Measurements from ENCODE around the gene COL6A2. TPM values are rescaled to one million over a fixed set of nuclear protein-coding genes. Genes with fewer than 3 reads are reported as not detected.
A peak's percentile ranks its signal among the peaks of the same experiment; 100 is the strongest.
"Not testable (repeated sequence)": the region's sequence is repeated elsewhere in the genome, so short reads cannot be mapped to it uniquely, and the experiment has no call there.

The COL6A2 gene
- total RNA-seq, 1 donor from 2014 or later: 378 TPM

DNA sequence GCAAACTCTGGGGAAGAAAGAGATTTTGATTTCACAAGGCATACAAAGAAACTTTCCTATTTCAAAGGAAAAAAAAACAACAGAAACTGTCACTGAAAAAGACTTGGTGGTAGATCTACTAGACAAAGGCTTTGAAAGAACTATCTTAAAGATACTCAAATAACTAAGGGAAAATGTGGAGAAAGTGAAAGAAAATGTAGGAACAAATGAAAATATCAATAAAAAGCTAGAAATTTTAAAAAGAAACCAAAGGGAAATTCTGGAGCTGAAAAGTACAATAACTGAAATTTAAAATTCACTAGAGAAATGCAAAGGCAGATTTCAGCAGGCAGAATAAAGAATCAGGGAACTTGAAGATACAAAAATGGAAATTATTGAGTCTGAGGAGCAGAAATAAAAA lies 6.2 kb downstream of the COL6A2 start:
- Mint-ChIP-seq H3K9me3 (ENCODE audit: unreplicated experiment) (peaks cover 3% of the 10 kb centered on the region), H3K27me3 (ENCODE audit: unreplicated experiment) (peaks cover 8% of the 10 kb centered on the region), H3K27ac (ENCODE audit: unreplicated experiment) (no peak overlapping the region), H3K4me3 (ENCODE audit: unreplicated experiment) (peak overlapping the region; percentile 24), H3K4me1 (ENCODE audit: unreplicated experiment) (peaks cover 6% of the 10 kb centered on the region), H3K36me3 (ENCODE audit: low read depth, unreplicated experiment) (peaks cover 30% of the 10 kb centered on the region)
- TF ChIP-seq, protein P1, sequence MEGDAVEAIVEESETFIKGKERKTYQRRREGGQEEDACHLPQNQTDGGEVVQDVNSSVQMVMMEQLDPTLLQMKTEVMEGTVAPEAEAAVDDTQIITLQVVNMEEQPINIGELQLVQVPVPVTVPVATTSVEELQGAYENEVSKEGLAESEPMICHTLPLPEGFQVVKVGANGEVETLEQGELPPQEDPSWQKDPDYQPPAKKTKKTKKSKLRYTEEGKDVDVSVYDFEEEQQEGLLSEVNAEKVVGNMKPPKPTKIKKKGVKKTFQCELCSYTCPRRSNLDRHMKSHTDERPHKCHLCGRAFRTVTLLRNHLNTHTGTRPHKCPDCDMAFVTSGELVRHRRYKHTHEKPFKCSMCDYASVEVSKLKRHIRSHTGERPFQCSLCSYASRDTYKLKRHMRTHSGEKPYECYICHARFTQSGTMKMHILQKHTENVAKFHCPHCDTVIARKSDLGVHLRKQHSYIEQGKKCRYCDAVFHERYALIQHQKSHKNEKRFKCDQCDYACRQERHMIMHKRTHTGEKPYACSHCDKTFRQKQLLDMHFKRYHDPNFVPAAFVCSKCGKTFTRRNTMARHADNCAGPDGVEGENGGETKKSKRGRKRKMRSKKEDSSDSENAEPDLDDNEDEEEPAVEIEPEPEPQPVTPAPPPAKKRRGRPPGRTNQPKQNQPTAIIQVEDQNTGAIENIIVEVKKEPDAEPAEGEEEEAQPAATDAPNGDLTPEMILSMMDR (IDR thresholded peaks at IDR 0.05; ENCODE audit: unreplicated experiment): no peak
- no peak for DNase-seq (ENCODE audit: low spot score)

DNA sequence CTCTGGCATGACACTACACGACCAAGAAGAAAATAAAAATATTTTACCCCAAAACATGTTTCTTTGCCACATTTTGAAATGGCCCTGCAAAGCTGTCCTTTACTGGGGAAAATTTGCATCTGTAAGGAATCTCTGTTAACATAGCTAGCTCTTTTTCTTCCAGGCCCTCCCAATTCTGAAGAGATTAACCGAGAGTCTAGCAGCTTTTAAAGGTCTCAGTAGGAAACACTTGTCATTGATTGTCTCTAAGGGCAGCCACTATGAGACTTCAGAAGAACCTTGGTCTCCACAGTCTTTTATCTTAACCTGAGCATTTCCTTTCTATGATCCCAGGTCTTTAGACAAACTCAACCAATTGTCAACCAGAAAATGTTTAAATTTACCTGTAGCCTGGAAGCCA lies 9.5 kb downstream of the COL6A2 start:
- not testable (repeated sequence) for H3K4me1 Mint-ChIP-seq (ENCODE audit: unreplicated experiment); H3K27me3 Mint-ChIP-seq (ENCODE audit: unreplicated experiment); H3K27ac Mint-ChIP-seq (ENCODE audit: unreplicated experiment); H3K9me3 Mint-ChIP-seq (ENCODE audit: unreplicated experiment); DNase-seq (ENCODE audit: low spot score)
- H3K4me3 Mint-ChIP-seq (ENCODE audit: unreplicated experiment): peak overlapping the region; percentile 80
- peaks cover 16% of the 10 kb centered on the region for H3K36me3 Mint-ChIP-seq (ENCODE audit: low read depth, unreplicated experiment)

DNA sequence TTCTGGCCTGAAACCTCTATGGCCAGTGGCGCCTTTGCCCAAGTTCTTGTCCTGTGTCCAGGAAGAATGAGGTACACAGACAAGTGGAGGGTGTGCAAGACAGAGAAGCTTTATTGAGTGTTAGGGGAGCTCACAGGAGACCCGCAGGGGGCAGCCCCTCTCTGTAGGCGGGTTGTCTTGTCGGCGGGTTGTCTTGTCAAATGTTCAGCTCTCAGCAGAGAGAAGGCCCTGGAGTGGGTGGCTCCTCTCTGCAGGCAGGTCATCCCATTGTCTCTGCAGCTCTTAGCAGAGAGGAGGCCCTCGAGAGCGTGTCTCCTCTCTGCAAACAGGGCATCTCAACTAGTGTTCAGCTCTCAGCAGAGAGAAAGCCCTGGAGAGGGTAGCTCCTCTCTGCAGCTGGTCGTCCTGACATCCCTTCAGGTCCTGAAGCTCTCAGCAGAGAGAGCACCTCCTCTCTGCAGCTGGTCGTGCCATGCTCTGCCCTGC lies 11.0 kb downstream of the COL6A2 start:
- no peak for DNase-seq (ENCODE audit: low spot score)
- Mint-ChIP-seq H3K36me3 (ENCODE audit: low read depth, unreplicated experiment) (peaks cover 28% of the 10 kb centered on the region), H3K27ac (ENCODE audit: unreplicated experiment) (no peak overlapping the region), H3K4me1 (ENCODE audit: unreplicated experiment) (no peaks in the 10 kb centered on the region), H3K27me3 (ENCODE audit: unreplicated experiment) (peaks cover 5% of the 10 kb centered on the region), H3K4me3 (ENCODE audit: unreplicated experiment) (no peak overlapping the region), H3K9me3 (ENCODE audit: unreplicated experiment) (peaks cover 3% of the 10 kb centered on the region)
- TF ChIP-seq, protein P1 (IDR thresholded peaks at IDR 0.05; ENCODE audit: unreplicated experiment): no peak

DNA sequence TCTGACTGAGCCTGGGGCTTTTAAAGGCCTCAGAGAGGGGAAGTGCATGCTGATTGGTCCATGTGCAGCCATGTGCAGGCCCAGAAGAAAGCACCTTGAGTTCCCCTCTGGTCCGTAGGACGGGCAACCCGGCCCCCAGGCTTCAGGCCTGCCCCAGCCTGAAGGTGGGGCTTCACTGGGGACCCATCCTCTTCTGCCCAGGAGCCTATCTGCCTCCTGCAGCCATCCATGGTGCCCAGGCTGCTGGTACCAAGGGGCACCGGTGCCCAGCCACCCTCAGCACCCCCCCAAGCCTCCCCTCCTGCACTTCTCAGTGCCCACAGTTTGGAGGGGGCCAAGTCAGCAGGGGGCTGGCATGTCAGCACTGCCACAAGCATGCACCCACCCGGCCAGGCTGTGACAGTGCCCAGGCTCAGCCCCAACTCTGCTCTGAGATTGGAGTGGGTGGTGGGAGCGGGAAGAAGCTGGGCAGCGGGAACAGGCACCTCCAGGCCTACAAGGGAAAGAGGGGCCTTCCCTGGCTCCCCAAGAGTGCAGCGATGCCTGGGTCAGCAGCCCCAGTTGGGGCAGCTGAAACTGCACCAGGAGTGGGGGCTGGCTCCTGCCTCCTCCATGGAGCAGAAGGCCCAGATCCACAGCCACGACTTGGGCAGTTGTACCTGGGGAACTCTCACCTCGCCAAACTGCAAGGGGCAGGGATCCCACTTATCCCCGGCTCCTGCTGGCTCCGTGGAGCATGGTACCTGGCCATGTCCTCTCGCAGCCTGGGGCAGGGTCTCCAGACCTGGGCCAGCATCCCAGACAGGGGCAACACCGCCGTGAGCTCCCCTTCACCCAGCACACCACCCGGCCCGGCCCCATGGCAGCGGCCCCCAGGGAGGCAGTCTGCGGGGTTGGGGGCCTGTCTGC lies 11.7 kb downstream of the COL6A2 start:
- no peak for DNase-seq (ENCODE audit: low spot score)
- H3K27me3 Mint-ChIP-seq (ENCODE audit: unreplicated experiment): peaks cover 5% of the 10 kb centered on the region
- H3K27ac Mint-ChIP-seq (ENCODE audit: unreplicated experiment): no peak overlapping the region
- H3K9me3 Mint-ChIP-seq (ENCODE audit: unreplicated experiment): peaks cover 3% of the 10 kb centered on the region
- H3K4me1 Mint-ChIP-seq (ENCODE audit: unreplicated experiment): no peaks in the 10 kb centered on the region
- H3K36me3 Mint-ChIP-seq (ENCODE audit: low read depth, unreplicated experiment): peaks cover 27% of the 10 kb centered on the region
- TF ChIP-seq, protein P1 (IDR thresholded peaks at IDR 0.05; ENCODE audit: unreplicated experiment): no peak
- H3K4me3 Mint-ChIP-seq (ENCODE audit: unreplicated experiment): no peak overlapping the region

DNA sequence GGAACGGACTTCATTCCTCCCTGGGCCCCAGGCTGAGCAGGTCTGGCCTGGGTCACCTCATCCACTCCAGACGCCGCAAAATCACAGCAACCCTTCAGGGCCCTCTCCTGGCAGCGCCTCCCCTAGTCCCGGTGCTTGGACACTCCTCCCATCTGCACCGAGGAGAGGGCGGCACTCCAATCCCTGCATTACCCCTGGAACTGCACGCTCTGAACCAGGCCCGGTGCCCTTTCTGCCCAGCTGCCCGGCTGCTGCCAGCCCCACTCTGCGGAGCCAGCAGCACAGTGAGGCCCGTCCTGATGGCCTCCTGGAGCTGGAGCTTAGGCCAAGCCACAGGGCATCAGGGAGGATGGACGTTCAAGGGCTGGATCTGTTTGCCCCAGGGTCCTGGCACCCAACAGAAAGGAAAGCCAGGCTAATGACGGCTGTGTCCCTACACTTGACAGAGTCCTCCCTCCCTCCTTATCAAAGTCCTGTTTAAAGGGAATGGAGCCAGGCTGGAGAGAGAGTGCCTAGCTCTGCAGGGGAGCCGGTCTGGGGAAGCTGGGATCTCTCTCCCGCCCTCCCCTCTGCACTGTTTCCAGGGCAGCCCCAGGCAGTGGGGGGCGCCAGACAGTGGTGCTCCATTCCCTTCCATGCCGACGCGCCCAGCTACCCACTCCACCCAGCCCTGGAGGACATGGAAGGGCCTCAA lies 12.7 kb downstream of the COL6A2 start:
- Mint-ChIP-seq H3K4me1 (ENCODE audit: unreplicated experiment) (no peaks in the 10 kb centered on the region), H3K36me3 (ENCODE audit: low read depth, unreplicated experiment) (peaks cover 38% of the 10 kb centered on the region), H3K9me3 (ENCODE audit: unreplicated experiment) (peaks cover 3% of the 10 kb centered on the region), H3K27ac (ENCODE audit: unreplicated experiment) (no peak overlapping the region), H3K4me3 (ENCODE audit: unreplicated experiment) (no peak overlapping the region), H3K27me3 (ENCODE audit: unreplicated experiment) (peaks cover 5% of the 10 kb centered on the region)
- peak; percentile 2 for DNase-seq (ENCODE audit: low spot score)
- TF ChIP-seq, protein P1 (IDR thresholded peaks at IDR 0.05; ENCODE audit: unreplicated experiment): no peak
